HG03039 (cell line): ENCODE results near the gene CCNY.

Experiments
- ATAC-seq: cut with Tn5 transposase; IDR thresholded peaks from one replicate; pipeline ENCODE4 v1.9.1; 2021; ENCODE audit warnings: mild to moderate bottlenecking, moderate library complexity; ENCODE audit not compliant: unreplicated experiment

CCNY gene

GRCh38 chr10:35379226-35380137 lies 43.2 kb downstream of the CCNY start:
- ATAC-seq = no peak

DNA sequence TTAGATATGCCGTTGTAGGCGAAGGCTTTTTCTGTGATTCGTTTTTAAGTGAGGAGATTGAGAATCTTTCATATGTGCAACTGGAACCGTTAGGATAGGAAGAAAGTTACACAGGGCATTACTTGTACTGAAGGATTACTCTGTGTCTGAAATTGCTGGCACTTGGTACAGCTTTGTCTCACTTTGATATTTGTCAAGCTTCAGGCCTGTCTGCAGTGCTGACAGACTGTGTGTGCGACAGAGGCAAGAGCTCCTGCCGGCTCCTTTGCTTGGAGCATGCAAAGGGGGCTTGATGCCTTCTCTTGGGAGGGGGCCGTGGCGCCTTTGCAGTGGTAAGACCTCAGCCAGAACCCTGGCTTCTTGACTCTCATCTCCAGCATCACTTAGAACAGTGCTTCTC lies 45.8 kb downstream of the CCNY start:
- no peak for ATAC-seq

- no peak for ATAC-seq
Observed at GRCh38 chr10:35384265-35384868, 48.1 kb downstream of the CCNY start.

GRCh38 chr10:35386594-35387174 lies 50.4 kb downstream of the CCNY start:
- ATAC-seq = no peak

GRCh38 chr10:35387768-35388167 lies 51.5 kb downstream of the CCNY start:
- ATAC-seq = peak; percentile 75

GRCh38 chr10:35388197-35388596 lies 51.9 kb downstream of the CCNY start:
- peak; percentile 35 for ATAC-seq

DNA sequence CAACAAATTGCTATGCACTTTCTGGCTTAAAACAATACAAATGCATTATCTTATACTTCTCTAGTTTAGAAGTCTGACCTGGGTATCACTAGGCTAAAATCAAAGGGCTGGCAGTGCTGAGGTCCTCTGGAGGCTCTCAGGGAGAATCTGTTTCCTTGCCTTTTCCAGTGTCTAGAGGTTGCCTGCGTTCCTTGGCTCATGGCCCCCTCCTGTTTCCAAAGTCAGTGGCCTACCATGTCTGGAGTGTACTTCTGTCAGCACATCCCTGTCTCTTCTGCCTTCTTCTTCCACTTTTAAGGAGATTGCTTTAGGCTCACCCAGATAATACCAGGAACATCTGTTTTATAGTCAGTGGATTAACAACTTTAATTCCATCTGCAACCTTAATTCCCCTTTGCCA lies 52.4 kb downstream of the CCNY start:
- ATAC-seq = no peak

DNA sequence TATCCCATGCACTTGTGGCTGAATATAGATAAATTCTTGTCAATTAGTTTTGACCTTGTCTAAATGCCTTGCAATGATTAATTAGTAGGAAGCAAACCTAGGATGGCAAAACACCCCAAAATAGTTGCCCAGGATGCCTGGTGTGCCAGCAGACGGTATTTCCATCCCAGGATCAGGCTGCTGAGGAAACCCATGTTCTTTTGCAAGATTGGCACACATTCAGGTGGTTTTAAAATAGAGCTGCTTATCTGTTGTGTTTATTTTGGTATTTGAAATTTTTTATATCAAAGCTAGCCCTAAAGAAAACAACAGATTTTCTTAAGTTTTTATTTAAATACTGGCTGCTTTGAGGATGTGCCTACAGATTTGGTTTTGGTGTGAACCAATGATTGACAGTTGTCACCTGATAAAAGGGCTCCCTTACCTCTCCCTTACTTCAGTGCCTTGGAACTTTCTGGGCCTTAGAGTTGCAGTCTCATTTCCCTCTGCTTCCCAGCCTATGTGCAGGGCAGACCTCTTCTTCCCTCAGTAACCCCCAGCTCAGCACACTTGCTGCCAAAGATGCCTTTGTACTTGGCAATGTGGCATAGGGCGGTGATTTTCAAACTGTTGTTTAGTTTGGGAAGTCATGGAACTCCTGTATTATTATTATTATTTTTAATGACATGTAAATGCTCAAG lies 54.0 kb downstream of the CCNY start:
- no peak for ATAC-seq

GRCh38 chr10:35390843-35391152 lies 54.5 kb downstream of the CCNY start:
- no peak for ATAC-seq

- ATAC-seq = no peak
Observed at GRCh38 chr10:35391153-35391953, 55.0 kb downstream of the CCNY start.

DNA sequence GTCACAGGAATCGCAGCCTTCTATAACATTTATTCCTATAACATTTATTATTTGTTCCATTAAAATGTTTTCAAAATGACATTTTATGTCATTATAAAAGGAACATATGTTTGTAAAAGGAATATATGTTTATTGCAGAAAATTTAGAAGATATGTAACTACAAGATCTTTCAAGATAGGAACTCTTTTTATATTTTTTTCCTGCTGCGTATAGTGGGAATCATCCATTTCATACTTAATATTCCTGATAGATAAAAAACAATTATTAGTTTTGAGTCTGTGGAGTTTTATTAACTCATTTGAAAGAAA lies 55.6 kb downstream of the CCNY start:
- no peak for ATAC-seq

DNA sequence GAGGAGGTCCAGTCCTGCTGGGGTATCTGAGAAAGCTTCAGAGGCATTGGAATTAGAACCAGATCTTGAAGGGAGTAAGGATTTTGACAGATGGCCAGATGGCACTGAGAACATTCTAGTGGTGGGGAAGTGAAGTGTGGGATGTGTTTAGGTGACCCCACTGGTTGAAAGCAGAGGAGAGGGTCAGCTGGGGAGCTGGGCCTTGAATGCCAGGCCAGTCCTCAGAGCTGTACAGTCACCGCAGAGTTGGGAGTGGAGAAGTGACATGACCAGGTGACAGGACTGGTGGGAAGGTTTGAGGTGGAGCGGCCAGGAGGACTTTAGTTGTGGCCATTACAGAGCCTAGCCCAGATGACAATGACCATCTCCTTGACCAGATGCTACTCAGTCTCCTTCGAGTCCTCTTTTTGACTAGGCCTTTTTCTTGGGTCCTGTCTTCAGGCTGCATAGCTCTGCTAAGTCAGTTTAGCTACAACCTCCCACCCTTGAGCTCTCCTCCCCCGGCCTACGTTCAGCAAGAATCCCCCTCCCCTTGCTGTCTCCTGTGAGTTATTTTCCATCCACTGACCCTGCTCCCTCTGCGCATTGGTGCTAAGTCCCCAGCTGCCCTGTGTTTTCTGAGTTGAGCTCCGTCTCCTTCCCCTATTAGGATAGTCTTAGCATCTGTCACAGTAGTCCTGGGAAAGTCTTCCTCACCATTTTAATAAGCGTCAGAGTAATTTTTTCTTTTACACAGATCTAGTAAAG lies 56.3 kb downstream of the CCNY start:
- no peak for ATAC-seq

GRCh38 chr10:35394411-35394851 lies 58.1 kb downstream of the CCNY start:
- ATAC-seq = no peak

DNA sequence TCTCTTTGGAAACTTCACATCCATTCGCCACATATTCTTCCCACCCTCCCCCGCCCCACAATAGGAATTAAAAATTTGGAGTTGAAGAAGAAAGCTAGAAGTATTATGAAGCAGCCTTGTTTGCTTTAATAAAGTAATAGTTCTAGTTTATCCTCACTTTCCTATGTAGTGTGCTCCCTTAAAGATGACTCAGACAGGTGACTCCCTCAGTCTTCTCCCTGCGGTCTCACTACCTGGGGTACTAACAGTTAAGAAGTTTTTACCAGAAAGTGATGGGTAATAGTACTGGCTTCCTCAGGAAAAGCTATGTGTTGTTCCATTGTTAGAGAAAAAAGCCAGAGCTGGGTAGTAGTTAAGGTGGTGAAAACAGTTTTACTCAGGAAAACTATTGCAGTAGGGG lies 58.6 kb downstream of the CCNY start:
- ATAC-seq = no peak

- no peak for ATAC-seq
Observed at GRCh38 chr10:35396560-35397434, 60.5 kb downstream of the CCNY start.

- ATAC-seq = no peak
Observed at GRCh38 chr10:35397953-35398352, 61.6 kb downstream of the CCNY start.

- no peak for ATAC-seq
Observed at GRCh38 chr10:35398355-35398754, 62.0 kb downstream of the CCNY start.

GRCh38 chr10:35398908-35399307 lies 62.6 kb downstream of the CCNY start:
- no peak for ATAC-seq

DNA sequence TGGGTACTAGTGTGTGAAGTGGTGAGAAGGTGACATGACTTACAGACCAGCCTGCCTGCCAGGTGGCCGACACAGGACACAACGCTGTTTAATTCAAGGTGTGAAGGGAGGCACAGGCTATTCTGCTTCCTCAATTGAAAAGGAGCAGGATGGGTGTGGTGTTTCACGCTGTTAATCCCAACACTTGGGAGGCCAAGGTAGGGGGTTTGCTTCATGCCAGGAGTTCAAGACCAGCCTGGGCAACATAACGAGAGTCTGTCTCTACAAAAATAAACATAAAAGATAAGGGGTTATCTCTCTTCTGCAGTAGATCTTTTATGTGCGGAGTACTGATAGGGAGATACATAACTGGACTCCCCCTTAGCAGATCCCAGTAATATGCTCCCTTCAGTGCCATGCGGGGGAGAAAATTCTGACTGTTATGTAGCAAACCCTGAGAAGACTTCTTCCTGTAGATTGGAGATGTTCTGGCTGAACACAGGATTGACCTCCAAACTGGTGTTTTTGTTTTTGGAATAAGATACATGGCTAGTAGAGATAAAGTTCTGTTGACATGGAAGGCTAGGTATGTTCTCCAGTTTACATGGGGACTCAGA lies 63.2 kb downstream of the CCNY start:
- ATAC-seq = no peak
